GM18508 (cell line): ENCODE data around the gene CNIH1.
"Not testable (repeated sequence)": the region's sequence is repeated elsewhere in the genome, so short reads cannot be mapped to it uniquely, and the experiment has no call there.

Experiments
- ATAC-seq: cut with Tn5 transposase; IDR thresholded peaks from one replicate; pipeline ENCODE4 v1.9.1; 2021; ENCODE audit warnings: moderate number of reproducible peaks; ENCODE audit not compliant: insufficient read depth, unreplicated experiment

The CNIH1 gene

GRCh38 chr14:54392131-54392859 is 48.9 kb downstream of the CNIH1 start:
- ATAC-seq: no peak

GRCh38 chr14:54387328-54387727 is 53.8 kb downstream of the CNIH1 start:
- ATAC-seq: no peak

GRCh38 chr14:54385556-54385955 is 55.6 kb downstream of the CNIH1 start:
- ATAC-seq: no peak

- ATAC-seq: no peak
These were observed 57.3 kb downstream of the CNIH1 start for GRCh38 chr14:54383835-54384234.

GRCh38 chr14:54381821-54382220 is 59.4 kb downstream of the CNIH1 start:
- ATAC-seq: no peak

- ATAC-seq: not testable (repeated sequence)
These were observed 60.6 kb downstream of the CNIH1 start for GRCh38 chr14:54380558-54380957.

GRCh38 chr14:54378893-54379292 is 62.3 kb downstream of the CNIH1 start:
- not testable (repeated sequence) for ATAC-seq

GRCh38 chr14:54377501-54377900 is 63.7 kb downstream of the CNIH1 start:
- no peak for ATAC-seq

GRCh38 chr14:54374117-54374884 is 66.9 kb downstream of the CNIH1 start:
- ATAC-seq: no peak
